ENCODE measurements around the gene VPS37D. TPM values are rescaled to one million over a fixed set of nuclear protein-coding genes. Genes with fewer than 3 reads are reported as not detected.
"Not testable (repeated sequence)": the region's sequence is repeated elsewhere in the genome, so short reads cannot be mapped to it uniquely, and the experiment has no call there.

Gene VPS37D
- total RNA-seq, 1 experiment from 2014 or later: 8.3 TPM

DNA sequence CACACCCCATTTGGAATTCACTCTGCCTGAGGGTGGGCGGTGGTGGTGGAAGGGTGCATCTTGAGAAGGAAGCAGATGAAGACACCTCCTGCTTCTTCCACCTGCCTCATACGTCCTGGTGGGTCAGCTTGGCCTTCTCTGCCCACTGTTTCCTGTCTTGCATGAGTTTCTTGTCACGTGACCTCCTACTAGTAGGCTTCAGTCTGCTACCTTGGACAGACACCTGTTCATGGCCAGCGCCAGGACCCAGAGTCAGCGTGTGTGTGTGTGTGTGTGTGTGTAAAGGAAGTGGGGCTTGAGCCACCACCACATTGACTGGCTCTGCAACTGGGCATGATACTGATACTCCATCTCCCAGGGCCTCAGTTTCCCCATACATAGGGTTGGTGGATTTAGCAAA, 17.1 kb upstream of the VPS37D start:
- Histone ChIP-seq H3K4me3 (no peak overlapping the region), H3K4me2 (no peak overlapping the region), H3K9me2 (ENCODE audit: insufficient read depth) (no peaks in the 10 kb centered on the region), H3K9me3 (ENCODE audit: insufficient read depth, low read depth) (no peaks in the 10 kb centered on the region), H2AFZ (no peak overlapping the region), H3F3A (ENCODE audit: insufficient read depth, low read depth) (peaks cover 20% of the 10 kb centered on the region; the same call in 1 of the 2 replicates), H3K4me1 (replicated peaks; ENCODE audit: insufficient read depth) (peaks cover 10% of the 10 kb centered on the region; the same call in 1 of the 2 replicates), H3K79me2 (ENCODE audit: low read depth) (no peaks in the 10 kb centered on the region), H3K36me3 (ENCODE audit: low read depth) (no peaks in the 10 kb centered on the region), H4K20me1 (ENCODE audit: insufficient read depth) (no peaks in the 10 kb centered on the region), H3K27ac (no peak overlapping the region), H3K27me3 (ENCODE audit: insufficient read depth, low read depth) (peaks cover 4% of the 10 kb centered on the region; the same call in 1 of the 2 replicates)
- CTCF ChIA-PET: no interaction called here
- TF ChIP-seq, protein P1, sequence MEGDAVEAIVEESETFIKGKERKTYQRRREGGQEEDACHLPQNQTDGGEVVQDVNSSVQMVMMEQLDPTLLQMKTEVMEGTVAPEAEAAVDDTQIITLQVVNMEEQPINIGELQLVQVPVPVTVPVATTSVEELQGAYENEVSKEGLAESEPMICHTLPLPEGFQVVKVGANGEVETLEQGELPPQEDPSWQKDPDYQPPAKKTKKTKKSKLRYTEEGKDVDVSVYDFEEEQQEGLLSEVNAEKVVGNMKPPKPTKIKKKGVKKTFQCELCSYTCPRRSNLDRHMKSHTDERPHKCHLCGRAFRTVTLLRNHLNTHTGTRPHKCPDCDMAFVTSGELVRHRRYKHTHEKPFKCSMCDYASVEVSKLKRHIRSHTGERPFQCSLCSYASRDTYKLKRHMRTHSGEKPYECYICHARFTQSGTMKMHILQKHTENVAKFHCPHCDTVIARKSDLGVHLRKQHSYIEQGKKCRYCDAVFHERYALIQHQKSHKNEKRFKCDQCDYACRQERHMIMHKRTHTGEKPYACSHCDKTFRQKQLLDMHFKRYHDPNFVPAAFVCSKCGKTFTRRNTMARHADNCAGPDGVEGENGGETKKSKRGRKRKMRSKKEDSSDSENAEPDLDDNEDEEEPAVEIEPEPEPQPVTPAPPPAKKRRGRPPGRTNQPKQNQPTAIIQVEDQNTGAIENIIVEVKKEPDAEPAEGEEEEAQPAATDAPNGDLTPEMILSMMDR (conservative IDR thresholded peaks at IDR 0.05): no peak
- TF ChIP-seq EZH2 (IDR thresholded peaks at IDR 0.05; ENCODE audit: low read depth): no peak
- POLR2A ChIA-PET (ENCODE audit: unreplicated experiment): no interaction called here
- DNase-seq: no peak
- BruUV-seq (replicated peaks): no TSS peak
- intact Hi-C loops (cut with micrococcal nuclease; ENCODE audit: unreplicated experiment): no loop called here

DNA sequence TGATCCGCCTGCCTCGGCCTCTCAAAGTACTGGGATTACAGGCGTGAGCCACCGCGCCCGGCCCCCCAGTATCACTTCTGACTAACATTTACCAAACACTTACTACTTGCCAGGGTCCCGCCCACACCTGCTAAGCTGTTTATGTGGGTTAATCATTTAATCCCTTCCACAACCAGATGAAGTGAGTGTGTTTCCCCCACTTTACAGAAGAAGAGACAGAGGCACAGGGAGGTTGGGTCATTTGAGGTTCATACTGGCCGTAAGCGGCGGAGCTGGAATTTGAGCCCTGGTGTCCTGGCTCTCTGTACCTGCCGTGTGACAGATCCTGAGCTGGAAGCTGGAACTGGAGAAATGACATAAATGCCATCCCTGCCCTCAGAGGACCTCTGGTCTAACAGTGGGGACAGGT, 15.1 kb upstream of the VPS37D start:
- Histone ChIP-seq H3K27ac (no peak overlapping the region), H3F3A (ENCODE audit: insufficient read depth, low read depth) (no peaks in the 10 kb centered on the region), H3K4me3 (no peak overlapping the region), H3K4me2 (no peak overlapping the region), H3K4me1 (replicated peaks; ENCODE audit: insufficient read depth) (peaks cover 6% of the 10 kb centered on the region; the same call in 1 of the 2 replicates), H3K36me3 (ENCODE audit: low read depth) (no peaks in the 10 kb centered on the region), H3K27me3 (ENCODE audit: insufficient read depth, low read depth) (peaks cover 4% of the 10 kb centered on the region; the same call in 1 of the 2 replicates), H3K9me3 (ENCODE audit: insufficient read depth, low read depth) (no peaks in the 10 kb centered on the region), H3K79me2 (ENCODE audit: low read depth) (no peaks in the 10 kb centered on the region), H3K9me2 (ENCODE audit: insufficient read depth) (no peaks in the 10 kb centered on the region), H4K20me1 (ENCODE audit: insufficient read depth) (no peaks in the 10 kb centered on the region), H2AFZ (no peak overlapping the region)
- POLR2A ChIA-PET (ENCODE audit: unreplicated experiment): interaction anchor here (0.7 kb wide), 1 partner anchor 15 kb away, joined by 3 read pairs; no protein-coding TSS in a partner anchor
- no peak for DNase-seq
- no TSS peak for BruUV-seq (replicated peaks)
- intact Hi-C loops (cut with micrococcal nuclease; ENCODE audit: unreplicated experiment): no loop called here
- CTCF ChIA-PET: no interaction called here
- TF ChIP-seq, protein P1 (conservative IDR thresholded peaks at IDR 0.05): no peak
- no peak for TF ChIP-seq EZH2 (IDR thresholded peaks at IDR 0.05; ENCODE audit: low read depth)

GRCh38 chr7:73655309-73655708, 12.3 kb upstream of the VPS37D start:
- H3K36me3 ChIP-seq (ENCODE audit: low read depth); DNase-seq; H3K4me2 ChIP-seq; H3K4me1 ChIP-seq (replicated peaks; ENCODE audit: insufficient read depth); CTCF ChIA-PET; intact Hi-C loops (cut with micrococcal nuclease; ENCODE audit: unreplicated experiment); H3K9me3 ChIP-seq (ENCODE audit: insufficient read depth, low read depth); H4K20me1 ChIP-seq (ENCODE audit: insufficient read depth); H3K4me3 ChIP-seq; BruUV-seq (replicated peaks); H3K27ac ChIP-seq; H2AFZ ChIP-seq; H3K27me3 ChIP-seq (ENCODE audit: insufficient read depth, low read depth); H3K79me2 ChIP-seq (ENCODE audit: low read depth); H3F3A ChIP-seq (ENCODE audit: insufficient read depth, low read depth); POLR2A ChIA-PET (ENCODE audit: unreplicated experiment); H3K9me2 ChIP-seq (ENCODE audit: insufficient read depth): not testable (repeated sequence)

DNA sequence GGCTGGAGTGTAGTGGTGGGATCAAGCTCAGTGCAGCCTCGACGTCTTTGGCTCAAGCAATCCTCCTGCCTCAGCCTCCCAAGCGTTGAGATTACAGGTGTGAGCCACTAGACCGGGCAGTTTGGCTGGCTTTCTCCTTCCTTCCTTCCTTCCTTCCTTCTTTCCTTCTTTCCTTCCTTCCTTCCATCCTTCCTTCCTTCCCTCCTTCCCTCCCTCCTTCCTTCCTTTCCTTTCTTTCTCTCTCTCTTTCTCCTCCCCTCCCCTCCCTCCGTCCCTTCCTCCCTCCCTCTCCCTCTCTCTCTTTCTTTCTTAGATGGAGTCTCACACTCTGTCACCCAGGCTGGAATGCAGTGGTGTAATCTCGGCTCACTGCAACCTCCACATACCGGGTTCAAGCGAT, 7.6 kb upstream of the VPS37D start:
- H3K36me3 ChIP-seq (ENCODE audit: low read depth): no peaks in the 10 kb centered on the region
- H3K27ac ChIP-seq: no peak overlapping the region
- no peak overlapping the region for H3K4me3 ChIP-seq
- H3K4me2 ChIP-seq: no peak overlapping the region
- no peaks in the 10 kb centered on the region for H3K9me3 ChIP-seq (ENCODE audit: insufficient read depth, low read depth)
- H3K4me1 ChIP-seq (replicated peaks; ENCODE audit: insufficient read depth): 0 out of 2 replicates have a peak, but pooled peaks cover 4% of the 10 kb centered on the region
- CTCF ChIA-PET: interaction anchor here (0.6 to 0.7 kb wide), 2 partner anchors 65 to 209 kb away, joined by 3 to 5 read pairs; no protein-coding TSS in a partner anchor
- no peaks in the 10 kb centered on the region for H3K27me3 ChIP-seq (ENCODE audit: insufficient read depth, low read depth)
- DNase-seq: no peak
- intact Hi-C loops (cut with micrococcal nuclease; ENCODE audit: unreplicated experiment): no loop called here
- H3K79me2 ChIP-seq (ENCODE audit: low read depth): no peaks in the 10 kb centered on the region
- TF ChIP-seq EZH2 (IDR thresholded peaks at IDR 0.05; ENCODE audit: low read depth): no peak
- TF ChIP-seq, protein P1 (conservative IDR thresholded peaks at IDR 0.05): no peak
- no peaks in the 10 kb centered on the region for H3K9me2 ChIP-seq (ENCODE audit: insufficient read depth)
- H3F3A ChIP-seq (ENCODE audit: insufficient read depth, low read depth): peaks cover 7% of the 10 kb centered on the region; the same call in 1 of the 2 replicates
- H2AFZ ChIP-seq: no peak overlapping the region
- POLR2A ChIA-PET (ENCODE audit: unreplicated experiment): interaction anchor here (0.6 kb wide), 1 partner anchor 96 kb away, joined by 5 read pairs; no protein-coding TSS in a partner anchor
- no TSS peak for BruUV-seq (replicated peaks)
- no peaks in the 10 kb centered on the region for H4K20me1 ChIP-seq (ENCODE audit: insufficient read depth)

GRCh38 chr7:73660594-73660993, 7.0 kb upstream of the VPS37D start:
- not testable (repeated sequence) for DNase-seq; H3K79me2 ChIP-seq (ENCODE audit: low read depth)

More at GRCh38 chr7:73660594-73660993, 7.0 kb upstream of the VPS37D start:
- H3K4me2 ChIP-seq; CTCF ChIA-PET; H3K9me2 ChIP-seq (ENCODE audit: insufficient read depth); H3K4me1 ChIP-seq (replicated peaks; ENCODE audit: insufficient read depth); H3K36me3 ChIP-seq (ENCODE audit: low read depth); H3F3A ChIP-seq (ENCODE audit: insufficient read depth, low read depth); H3K4me3 ChIP-seq; BruUV-seq (replicated peaks); H4K20me1 ChIP-seq (ENCODE audit: insufficient read depth); intact Hi-C loops (cut with micrococcal nuclease; ENCODE audit: unreplicated experiment); H3K27ac ChIP-seq; H2AFZ ChIP-seq; H3K9me3 ChIP-seq (ENCODE audit: insufficient read depth, low read depth); H3K27me3 ChIP-seq (ENCODE audit: insufficient read depth, low read depth): not testable (repeated sequence)
- POLR2A ChIA-PET (ENCODE audit: unreplicated experiment): interaction anchor here (0.6 kb wide), 1 partner anchor 135 kb away, joined by 4 read pairs; no protein-coding TSS in a partner anchor

All from PC-9 (cell line).